GM12878 (cell line): ENCODE measurements around the gene TBC1D5. TPM values are rescaled to one million over a fixed set of nuclear protein-coding genes. Genes with fewer than 3 reads are reported as not detected.

Experiments
- ATAC-seq: fragments of 200-7000 bp; cut with Tn5 transposase; 3 replicates; pipeline ENCODE4 v1.9.1; 2020; ENCODE audit warnings: mild to moderate bottlenecking, moderate library complexity
- BruUV-seq: library from RNA; stranded (reverse); fragments of 400-500 nt; replicated peaks from 2 replicates; lab custom pipeline; 2021; lab: Mats Ljungman, UMichigan
- CTCF ChIA-PET: fragments of 300-600 bp; sonication (Branson Sonifier 250); formaldehyde crosslinking; extraction: SDS; loops from one replicate; lab custom pipeline; 2021; ENCODE audit warnings: inconsistent platforms; lab: Yijun Ruan, JAX
- POLR2A ChIA-PET: fragments of 350-600 bp; formaldehyde crosslinking; extraction: SDS; loops from one replicate; lab custom pipeline; 2021; ENCODE audit warnings: inconsistent platforms; lab: Charles Lee
- RAD21 ChIA-PET: fragments of 300-600 bp; sonication (Branson Sonifier 250); formaldehyde crosslinking; loops from one replicate; lab custom pipeline; 2023; ENCODE audit warnings: antibody characterized with exemption; ENCODE audit not compliant: unreplicated experiment; lab: Charles Lee
- SMC1A ChIA-PET: fragments of 300-600 bp; sonication (Branson Sonifier 250); formaldehyde crosslinking; loops from one replicate; lab custom pipeline; 2023; ENCODE audit not compliant: unreplicated experiment, uncharacterized antibody; lab: Charles Lee
- DNase-seq: peaks from one replicate; pipeline ENCODE4 v3.0.0-alpha.2; 2011; ENCODE audit warnings: low read depth, low spot score
- FAIRE-seq: peaks from 3 replicates; lab custom pipeline; 2011; peaks lifted over from hg19 to GRCh38; lab: Jason Lieb, UNC
- H2AFZ ChIP-seq: 2 replicates; pipeline ENCODE4 v1.6.0; 2011; ENCODE audit warnings: low read depth, low read length, control low read depth; ENCODE audit not compliant: control insufficient read depth
- H3K27ac ChIP-seq: 2 replicates; pipeline ENCODE4 v1.5.1; 2011; ENCODE audit warnings: control low read depth; ENCODE audit not compliant: control insufficient read depth, insufficient read depth
- H3K27me3 ChIP-seq, 2 experiments: replicated peaks in 1 of 2; 2 replicates each; pipeline versions ENCODE4 v1.6.0 to v1.6.1; 2011; ENCODE audit warnings: low read length in 1 of 2; ENCODE audit not compliant: control insufficient read depth in 2 of 2, insufficient read depth in 2 of 2
- H3K36me3 ChIP-seq, 2 experiments: 2 replicates each; pipeline ENCODE4 v1.5.1; 2011; ENCODE audit warnings: low read length in 1 of 2; ENCODE audit not compliant: control insufficient read depth in 2 of 2, insufficient read depth in 2 of 2
- H3K4me1 ChIP-seq: 2 replicates; pipeline ENCODE4 v1.6.1; 2011; ENCODE audit warnings: mild to moderate bottlenecking, low read length, moderate library complexity, mixed read lengths; ENCODE audit not compliant: control insufficient read depth, insufficient read depth
- H3K4me2 ChIP-seq: 2 replicates; pipeline ENCODE4 v1.6.0; 2011; ENCODE audit warnings: control low read depth; ENCODE audit not compliant: control insufficient read depth, insufficient read depth
- H3K4me3 ChIP-seq: fragments of 200-600 bp; sonication (generic); 2 replicates; pipeline ENCODE4 v1.5.1; 2016
- H3K79me2 ChIP-seq: 2 replicates; pipeline ENCODE4 v1.6.0; 2011; ENCODE audit warnings: low read length; ENCODE audit not compliant: control insufficient read depth, insufficient read depth
- H3K9ac ChIP-seq: 2 replicates; pipeline ENCODE4 v1.8.0; 2011; ENCODE audit warnings: low read length, control low read depth, mixed read lengths; ENCODE audit not compliant: control insufficient read depth, insufficient read depth
- H3K9me3 ChIP-seq: replicated peaks from 3 replicates; pipeline ENCODE4 v1.5.1; 2011; ENCODE audit warnings: mild to moderate bottlenecking, low read length; ENCODE audit not compliant: control insufficient read depth, insufficient read depth
- H4K20me1 ChIP-seq: 2 replicates; pipeline ENCODE4 v1.6.0; 2011; ENCODE audit not compliant: control insufficient read depth, insufficient read depth
- ATF3 ChIP-seq: IDR thresholded peaks from 2 replicates; pipeline ENCODE4 v1.6.1; 2011; ENCODE audit warnings: low read depth, mild to moderate bottlenecking, low read length, moderate library complexity, borderline replicate concordance; ENCODE audit errors: extremely low read depth
- BCL3 ChIP-seq: IDR thresholded peaks from 2 replicates; pipeline ENCODE4 v1.6.1; 2011; ENCODE audit warnings: borderline replicate concordance, low read depth, mild to moderate bottlenecking, moderate library complexity, low read length; ENCODE audit not compliant: insufficient read depth, poor library complexity, severe bottlenecking
- BHLHE40 ChIP-seq, 2 experiments: fragments of 450-650 bp in 1 of 2; IDR thresholded peaks; 2 replicates each; pipeline ENCODE4 v1.6.1; 2011 to 2017; ENCODE audit warnings: low read depth in 2 of 2, borderline replicate concordance in 1 of 2, improper control_type of control experiment in 1 of 2, low read length in 1 of 2, mild to moderate bottlenecking in 1 of 2
- CBX5 ChIP-seq: sonication (generic); IDR thresholded peaks from 2 replicates; pipeline ENCODE4 v1.6.1; 2016; ENCODE audit warnings: low read depth, moderate library complexity, mild to moderate bottlenecking, inconsistent platforms
- CHD2 ChIP-seq: IDR thresholded peaks from 2 replicates; pipeline ENCODE4 v1.6.1; 2011; ENCODE audit warnings: low read depth, low read length, improper control_type of control experiment, borderline replicate concordance
- ETV6 ChIP-seq, 2 experiments: fragments of 450-650 bp in 1 of 2; IDR thresholded peaks in 1 of 2; conservative IDR thresholded peaks in 1 of 2; 2 replicates each; pipeline ENCODE4 v1.6.1; 2014; ENCODE audit warnings: antibody characterized with exemption in 1 of 2, borderline replicate concordance in 1 of 2, low read depth in 1 of 2, mild to moderate bottlenecking in 1 of 2, moderate library complexity in 1 of 2
- HCFC1 ChIP-seq: fragments of 150-350 bp; IDR thresholded peaks from 2 replicates; pipeline ENCODE4 v1.6.1; 2014; ENCODE audit warnings: low read length
- NFYB ChIP-seq: IDR thresholded peaks from 2 replicates; pipeline ENCODE4 v1.6.1; 2011; ENCODE audit warnings: low read depth, mild to moderate bottlenecking, low read length, improper control_type of control experiment, moderate library complexity; ENCODE audit not compliant: insufficient read depth
- PKNOX1 ChIP-seq: fragments of 450-650 bp; IDR thresholded peaks from 2 replicates; pipeline ENCODE4 v1.6.1; 2016; ENCODE audit warnings: mild to moderate bottlenecking
- POLR2AphosphoS5 ChIP-seq: IDR thresholded peaks from 2 replicates; pipeline ENCODE4 v1.6.1; 2011; ENCODE audit warnings: mild to moderate bottlenecking, low read length, inconsistent platforms
- TCF3 ChIP-seq: IDR thresholded peaks from 2 replicates; pipeline ENCODE4 v1.6.1; 2012; ENCODE audit warnings: low read depth, mild to moderate bottlenecking, low read length, borderline replicate concordance; ENCODE audit not compliant: insufficient read depth
- YBX1 ChIP-seq: fragments of 450-650 bp; IDR thresholded peaks from 2 replicates; pipeline ENCODE4 v1.6.1; 2016; ENCODE audit warnings: antibody characterized with exemption
- ZNF622 ChIP-seq: fragments of 450-650 bp; IDR thresholded peaks from 2 replicates; pipeline ENCODE4 v1.6.1; 2017; ENCODE audit warnings: mild to moderate bottlenecking, inconsistent platforms
- ZNF687 ChIP-seq: fragments of 450-650 bp; IDR thresholded peaks from 2 replicates; pipeline ENCODE4 v1.6.1; 2017; ENCODE audit warnings: mild to moderate bottlenecking, moderate library complexity
- WGBS: methylation state at CpG from one replicate; pipeline ENCODE4 v1.1.6; 2016; ENCODE audit warnings: low lambda C conversion rate; ENCODE audit not compliant: insufficient replicate concordance, insufficient coverage; ENCODE audit errors: missing lambda C conversion rate; 5-methylcytosine and 5-hydroxymethylcytosine counted together
- in situ Hi-C: fragments of 300-500 bp; cut with MboI; formaldehyde crosslinking; loops from 9 replicates; pipeline ENCODE4 v1.14.3; 2018; ENCODE audit warnings: mixed read lengths
- intact Hi-C: fragments of 100-400 bp; cut with micrococcal nuclease; formaldehyde crosslinking; loops from one replicate; pipeline ENCODE4 v1.14.2; 2022; ENCODE audit not compliant: unreplicated experiment
- polyA plus RNA-seq, 11 experiments: library from polyadenylated mRNA; depleted of rRNA in 4 of 11; unstranded in 6 of 11; stranded (reverse) in 5 of 11; fragments of >200 nt; fragmentation: Nextera tagmentation in 4 of 11; fragmentation: Illumina TruSeq in 1 of 11; extraction: Ambion mirVana in 4 of 11; extraction: Trizol in 1 of 11; gene quantifications; 1 replicate in 1 of 11; 2 replicates in 10 of 11; pipeline versions ENCODE4 v1.2.1 to v1.2.3, GENCODE V29; 2011 to 2016; ENCODE audit warnings: inconsistent platforms in 2 of 11, missing spikeins in 2 of 11, low read depth in 1 of 11
- total RNA-seq, 4 experiments: library from RNA; depleted of rRNA in 3 of 4; stranded (reverse); fragments of >200 nt in 3 of 4; fragmentation: Illumina TruSeq in 1 of 4; extraction: Trizol in 1 of 4; gene quantifications; 2 replicates each; pipeline versions ENCODE4 v1.2.1 to v1.2.3, GENCODE V29; 2013 to 2021

Gene TBC1D5
- total and polyA plus RNA-seq, 10 of the 15 experiments (the other 5 are each of a cell fraction or from before 2014, with no cell fraction given): 5.5 to 61.0 (median 43.8) TPM

- no peak for TF ChIP-seq BCL3
These were observed 538.3 kb downstream of the TBC1D5 start (continued) for GRCh38 chr3:17204049-17204650.

- 91% methylated on average over 2 of the region's 2 CpGs for WGBS
- FAIRE-seq: no peak
- H3K27ac ChIP-seq: no peak overlapping the region
These were observed 540.9 kb downstream of the TBC1D5 start for GRCh38 chr3:17201538-17201937.

More at GRCh38 chr3:17201538-17201937, 540.9 kb downstream of the TBC1D5 start:
- peaks cover 2 to 4% of the 10 kb centered on the region in 2 experiments; a peak in 3 of 4 replicates for H3K36me3 ChIP-seq
- ChIA-PET POLR2A (no interaction called here), SMC1A (interaction anchor here (1.0 kb wide), 1 partner anchor 12 kb away, joined by 4 read pairs; no protein-coding TSS in a partner anchor)
- TF ChIP-seq ETV6 (conservative IDR thresholded peaks at IDR 0.05 in 1 of 2, IDR thresholded peaks at IDR 0.05 in 1 of 2; ENCODE audit: borderline replicate concordance in 1 of 2, low read depth in 1 of 2) (no peak), POLR2AphosphoS5 (no peak), YBX1 (no peak), PKNOX1 (no peak), NFYB (no peak), ATF3 (no peak), BHLHE40 (IDR thresholded peaks at IDR 0.05; ENCODE audit: borderline replicate concordance in 1 of 2, low read depth in 2 of 2, low read length in 1 of 2) (no peak), CBX5 (no peak), ZNF687 (no peak), TCF3 (no peak), CHD2 (no peak), ZNF622 (no peak), HCFC1 (no peak)
- TF ChIP-seq, all 136 proteins: peak for 0
- BruUV-seq: no TSS peak
- DNase-seq: no peak
- Histone ChIP-seq H3K4me1 (peaks cover 1% of the 10 kb centered on the region; the same call in 1 of the 2 replicates), H3K9ac (no peak overlapping the region), H2AFZ (no peak overlapping the region), H3K79me2 (no peaks in the 10 kb centered on the region), H4K20me1 (no peaks in the 10 kb centered on the region), H3K4me3 (no peak overlapping the region), H3K4me2 (no peak overlapping the region), H3K27me3 (no peaks in the 10 kb centered on the region), H3K9me3 (peaks cover 12% of the 10 kb centered on the region)
- RAD21 ChIA-PET: no interaction called here
- intact Hi-C loops (no loop called here), in situ Hi-C loops (loop anchor here (25.0 kb wide), 1 partner anchor 914 kb away; no protein-coding TSS in a partner anchor)
- CTCF ChIA-PET: no interaction called here
- no peak for ATAC-seq
